Fibroblast of mammary gland (primary cell): ENCODE measurements around the gene RPA1.

Experiments used
- DNase-seq: peaks from one replicate; pipeline ENCODE4 v3.0.0-alpha.2; 2010; ENCODE audit warnings: low read depth
- H3K4me3 ChIP-seq: 2 replicates; pipeline ENCODE4 v1.5.1; 2011; ENCODE audit warnings: low read depth, mild to moderate bottlenecking, low read length, moderate library complexity; ENCODE audit not compliant: control insufficient read depth
- TF ChIP-seq, protein P1 (sequence below): conservative IDR thresholded peaks from 2 replicates; pipeline ENCODE4 v1.5.1; 2011; ENCODE audit warnings: low read depth, low read length, inconsistent platforms; ENCODE audit not compliant: control insufficient read depth, insufficient read depth

Gene RPA1

DNA sequence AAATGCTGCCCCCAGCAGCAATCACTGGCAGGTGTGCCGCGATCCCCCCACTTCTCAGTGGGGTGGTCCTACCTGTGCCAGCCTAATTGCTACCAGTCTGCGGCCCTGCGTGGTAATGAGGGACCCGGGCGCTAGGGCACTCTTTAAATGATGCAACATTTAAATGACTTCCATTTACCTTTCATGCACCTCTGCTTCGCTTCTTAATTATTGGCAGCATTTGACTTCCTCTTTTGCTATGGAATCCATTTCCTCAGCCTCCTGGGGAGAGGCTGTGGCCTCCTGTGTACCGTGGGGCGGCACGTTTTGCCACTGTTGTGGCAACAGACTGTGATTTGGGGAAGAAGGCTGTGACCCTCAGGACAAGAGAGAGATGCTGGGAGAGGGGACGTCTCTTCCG, 86.1 kb downstream of the RPA1 start:
- TF ChIP-seq, protein P1, sequence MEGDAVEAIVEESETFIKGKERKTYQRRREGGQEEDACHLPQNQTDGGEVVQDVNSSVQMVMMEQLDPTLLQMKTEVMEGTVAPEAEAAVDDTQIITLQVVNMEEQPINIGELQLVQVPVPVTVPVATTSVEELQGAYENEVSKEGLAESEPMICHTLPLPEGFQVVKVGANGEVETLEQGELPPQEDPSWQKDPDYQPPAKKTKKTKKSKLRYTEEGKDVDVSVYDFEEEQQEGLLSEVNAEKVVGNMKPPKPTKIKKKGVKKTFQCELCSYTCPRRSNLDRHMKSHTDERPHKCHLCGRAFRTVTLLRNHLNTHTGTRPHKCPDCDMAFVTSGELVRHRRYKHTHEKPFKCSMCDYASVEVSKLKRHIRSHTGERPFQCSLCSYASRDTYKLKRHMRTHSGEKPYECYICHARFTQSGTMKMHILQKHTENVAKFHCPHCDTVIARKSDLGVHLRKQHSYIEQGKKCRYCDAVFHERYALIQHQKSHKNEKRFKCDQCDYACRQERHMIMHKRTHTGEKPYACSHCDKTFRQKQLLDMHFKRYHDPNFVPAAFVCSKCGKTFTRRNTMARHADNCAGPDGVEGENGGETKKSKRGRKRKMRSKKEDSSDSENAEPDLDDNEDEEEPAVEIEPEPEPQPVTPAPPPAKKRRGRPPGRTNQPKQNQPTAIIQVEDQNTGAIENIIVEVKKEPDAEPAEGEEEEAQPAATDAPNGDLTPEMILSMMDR: no peak
- no peak overlapping the region for H3K4me3 ChIP-seq
- no peak for DNase-seq

- no peak for DNase-seq
- no peak overlapping the region for H3K4me3 ChIP-seq
- TF ChIP-seq, protein P1: no peak
Observed at GRCh38 chr17:1916316-1916715, 86.5 kb downstream of the RPA1 start.

DNA sequence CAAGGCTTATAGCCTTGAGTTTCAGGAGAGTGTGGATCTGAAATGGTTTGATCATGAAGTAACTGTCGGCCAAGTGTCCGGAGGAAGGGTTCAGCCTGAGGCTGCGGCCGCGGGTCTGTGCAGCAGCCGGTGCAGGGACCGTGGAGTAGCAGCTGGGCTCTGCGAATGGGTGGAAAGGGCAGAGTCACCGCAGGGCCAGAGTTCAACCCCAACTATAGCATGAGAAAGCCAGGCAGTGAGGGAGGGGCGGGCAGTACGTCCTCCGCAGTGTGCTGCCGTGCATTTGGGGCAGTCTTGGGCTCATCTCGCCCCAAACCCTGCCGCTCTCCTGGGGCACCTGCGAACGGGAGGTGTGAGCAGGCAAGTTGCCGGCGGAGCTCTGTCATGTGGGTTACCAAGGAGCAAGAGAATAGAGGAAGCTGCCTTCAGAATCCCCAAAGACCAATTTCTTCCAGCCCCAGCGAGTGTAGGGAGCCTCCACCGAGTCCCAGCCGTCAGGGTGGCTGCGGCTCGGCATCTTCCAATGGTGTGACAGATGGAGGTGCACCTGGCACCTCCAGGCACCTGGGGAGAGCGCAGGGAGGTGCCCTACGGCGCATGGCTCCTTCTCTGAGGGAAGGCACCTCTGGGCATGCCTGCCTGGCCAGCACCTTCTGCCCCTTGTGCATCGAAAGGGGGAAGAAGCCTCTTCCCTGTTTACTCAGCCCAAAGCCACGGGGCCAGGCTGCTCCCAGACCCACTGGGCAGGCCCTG, 87.3 kb downstream of the RPA1 start:
- TF ChIP-seq, protein P1: no peak
- no peak for DNase-seq
- no peak overlapping the region for H3K4me3 ChIP-seq

DNA sequence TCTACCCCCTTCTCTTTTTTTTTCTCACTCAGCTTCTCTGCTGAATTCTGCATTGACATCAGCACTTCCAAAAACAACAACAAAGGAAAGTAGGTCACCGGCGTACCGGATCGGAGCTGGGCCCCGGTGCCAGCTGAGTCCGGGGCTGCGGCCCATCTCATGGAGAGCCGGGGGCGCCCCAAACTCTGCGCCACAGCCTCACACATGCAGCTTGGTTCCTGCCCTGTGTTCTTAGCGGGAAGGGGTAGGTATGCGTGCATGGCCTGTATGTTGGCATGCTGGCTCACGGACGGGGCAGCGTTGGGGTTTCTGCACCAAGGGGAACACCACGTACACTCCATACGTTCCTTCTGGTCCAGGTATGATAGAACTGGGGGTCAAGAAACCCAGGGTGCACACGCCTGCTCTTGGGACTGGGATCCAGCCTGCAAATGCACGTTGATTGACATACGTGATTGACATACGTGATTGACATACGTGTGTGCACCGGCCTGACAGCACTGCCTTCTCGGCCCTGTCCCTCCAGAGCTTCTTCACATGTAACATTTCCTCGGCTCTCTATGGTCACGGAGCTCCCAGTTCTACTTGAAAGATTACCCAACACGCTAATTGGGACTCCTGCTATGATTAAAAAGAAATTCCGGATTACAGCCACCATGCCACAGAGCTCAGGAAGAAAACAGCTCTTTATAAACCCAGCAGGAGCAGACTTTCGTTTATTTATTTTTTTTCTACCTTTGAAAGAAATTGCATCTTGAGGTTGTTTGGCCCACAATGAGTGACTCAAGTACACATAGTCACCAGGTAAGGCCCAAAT, 88.7 kb downstream of the RPA1 start:
- TF ChIP-seq, protein P1: no peak
- no peak overlapping the region for H3K4me3 ChIP-seq
- no peak for DNase-seq

- no peak for DNase-seq
- TF ChIP-seq, protein P1: no peak
- H3K4me3 ChIP-seq: no peak overlapping the region
Observed at GRCh38 chr17:1919201-1919600, 89.4 kb downstream of the RPA1 start.

DNA sequence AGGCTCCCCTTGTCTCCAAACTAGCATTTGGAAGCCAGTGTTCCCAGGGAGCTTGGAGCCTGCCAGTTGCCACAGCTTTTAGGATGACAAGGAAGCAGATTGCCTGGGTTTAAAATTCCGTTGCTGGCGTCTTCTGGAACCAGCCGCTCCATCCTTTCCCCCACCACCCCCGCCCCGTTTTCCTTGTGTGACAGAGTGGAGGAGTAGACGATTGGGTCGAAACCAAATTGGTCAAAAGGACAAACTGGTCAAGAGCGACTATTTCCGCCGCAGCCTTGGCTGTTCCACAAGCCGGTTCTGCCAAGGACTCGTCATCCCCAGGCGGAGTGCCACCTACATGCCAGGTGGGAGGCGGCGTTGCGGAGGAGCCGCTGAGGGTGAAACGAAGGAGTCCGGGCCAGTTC, 91.1 kb downstream of the RPA1 start:
- DNase-seq: no peak
- H3K4me3 ChIP-seq: no peak overlapping the region
- TF ChIP-seq, protein P1: no peak
